GM19467 (cell line): ENCODE measurements around the gene LPCAT4.
A peak's percentile ranks its signal among the peaks of the same experiment; 100 is the strongest.
"Not testable (repeated sequence)": the region's sequence is repeated elsewhere in the genome, so short reads cannot be mapped to it uniquely, and the experiment has no call there.

ENCODE experiments used
- ATAC-seq: cut with Tn5 transposase; IDR thresholded peaks from one replicate; pipeline ENCODE4 v1.9.1; 2021; ENCODE audit warnings: mild to moderate bottlenecking, moderate library complexity; ENCODE audit not compliant: unreplicated experiment

LPCAT4 gene

DNA sequence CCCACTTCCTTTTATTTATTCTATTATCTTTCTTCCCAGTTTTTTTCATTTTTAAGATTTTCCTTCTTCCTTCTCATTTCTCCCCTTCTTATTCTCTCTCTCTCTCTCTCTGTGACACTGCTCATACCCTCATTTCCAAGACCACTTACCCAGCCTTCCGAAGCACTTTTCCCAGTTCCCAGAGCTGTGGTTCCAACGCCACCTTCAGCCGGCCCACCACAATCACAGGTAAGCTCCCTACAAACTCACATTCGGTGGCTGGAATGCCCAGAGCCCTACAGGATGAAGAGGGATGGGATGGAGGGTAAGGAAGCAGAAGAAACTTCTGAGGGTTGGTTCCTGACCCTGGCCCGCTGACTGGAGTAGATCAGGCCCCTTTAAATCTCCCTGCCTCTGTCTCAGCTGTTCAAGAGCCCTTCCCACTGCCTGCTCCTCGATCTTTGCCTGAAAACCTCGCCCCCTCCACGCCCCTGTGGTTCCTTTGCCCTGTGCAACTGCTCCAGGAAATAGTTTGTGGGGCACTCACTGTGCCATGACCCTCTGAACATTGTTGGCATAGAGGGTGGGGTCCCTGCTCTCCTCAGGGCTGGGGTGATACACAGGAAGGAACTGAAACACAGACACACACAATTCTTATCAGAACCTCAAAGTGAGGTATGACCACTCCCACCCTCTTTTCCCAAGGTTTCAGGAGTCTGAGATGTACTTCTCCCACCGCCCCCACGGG lies 4.8 kb downstream of the LPCAT4 start:
- no peak for ATAC-seq

DNA sequence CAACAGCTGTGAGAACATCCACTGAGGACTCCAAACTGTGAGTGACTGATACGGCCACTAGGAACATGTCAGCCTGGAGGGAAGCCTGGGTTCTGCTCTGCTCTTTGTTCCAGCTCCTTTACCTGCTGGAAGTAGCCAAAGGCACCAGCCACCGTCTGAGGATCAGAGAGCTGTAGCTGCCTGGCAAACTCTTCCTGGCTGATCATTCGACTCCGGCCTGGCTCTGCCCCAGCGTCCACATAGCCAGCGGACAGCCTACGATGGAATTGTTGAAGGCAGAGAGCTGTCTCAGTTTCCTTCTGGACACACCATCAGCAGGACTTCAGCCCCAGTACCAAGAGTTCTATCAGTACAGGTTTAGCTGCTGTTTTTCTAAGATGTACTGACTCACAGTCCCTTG lies 5.7 kb downstream of the LPCAT4 start:
- no peak for ATAC-seq

DNA sequence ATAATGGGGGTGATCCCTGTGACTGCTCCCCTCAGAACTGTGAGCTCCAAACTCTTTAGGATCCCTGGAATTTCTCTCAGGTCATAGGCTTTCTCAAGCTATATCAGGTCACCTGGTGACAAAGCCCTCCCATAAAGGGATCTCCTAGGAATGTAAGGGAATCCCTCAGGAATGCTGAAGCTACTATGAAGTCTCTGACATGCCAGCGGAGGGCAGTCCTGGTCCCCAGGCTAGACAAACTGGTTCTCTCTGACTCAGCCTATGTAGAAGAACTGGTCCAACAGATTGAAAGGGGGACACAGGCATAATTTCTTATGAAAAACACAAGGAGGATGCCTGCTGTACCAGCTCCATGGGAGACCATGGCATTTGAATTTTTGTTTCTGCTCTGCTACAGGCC lies 6.7 kb downstream of the LPCAT4 start:
- no peak for ATAC-seq

DNA sequence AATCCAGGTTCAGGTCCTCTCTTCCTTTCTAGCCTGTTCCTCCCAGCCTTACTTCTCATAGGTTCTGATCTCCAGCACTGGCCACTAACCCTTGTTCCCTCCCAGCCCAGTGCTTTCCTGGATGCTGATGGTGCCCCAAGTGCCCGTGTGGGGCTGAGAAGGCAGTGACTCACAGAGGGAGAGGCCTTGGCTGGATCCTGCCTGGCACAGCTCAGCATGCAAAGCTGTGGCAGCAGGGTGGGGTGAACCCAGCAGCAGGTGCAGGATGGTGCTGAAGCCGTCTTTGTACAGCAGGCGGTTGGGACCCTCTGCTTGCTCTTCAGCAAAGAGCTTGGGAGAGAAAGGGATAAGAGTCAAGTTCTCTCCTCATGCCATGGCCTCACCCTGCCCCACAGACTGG lies 7.6 kb downstream of the LPCAT4 start:
- no peak for ATAC-seq

DNA sequence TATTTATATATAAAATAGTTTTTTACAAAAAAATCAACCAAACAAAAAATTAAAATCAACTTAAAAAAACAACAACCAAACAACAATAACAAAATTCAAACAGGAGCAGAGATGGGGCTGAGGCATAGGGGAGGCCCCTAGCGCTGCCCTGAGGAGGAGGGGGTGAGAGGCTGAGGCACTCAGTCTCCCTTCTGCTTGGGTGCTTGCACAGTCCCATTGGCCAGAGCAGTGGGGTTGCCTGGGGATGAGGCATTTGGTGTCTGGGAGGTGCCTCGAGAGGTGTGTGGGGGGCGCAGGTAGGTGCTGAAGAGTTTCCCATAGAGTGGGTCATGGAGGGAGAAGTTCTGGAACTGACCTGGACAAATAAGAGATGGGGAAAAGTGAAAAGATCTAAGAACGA lies 8.0 kb downstream of the LPCAT4 start:
- ATAC-seq, result no peak

DNA sequence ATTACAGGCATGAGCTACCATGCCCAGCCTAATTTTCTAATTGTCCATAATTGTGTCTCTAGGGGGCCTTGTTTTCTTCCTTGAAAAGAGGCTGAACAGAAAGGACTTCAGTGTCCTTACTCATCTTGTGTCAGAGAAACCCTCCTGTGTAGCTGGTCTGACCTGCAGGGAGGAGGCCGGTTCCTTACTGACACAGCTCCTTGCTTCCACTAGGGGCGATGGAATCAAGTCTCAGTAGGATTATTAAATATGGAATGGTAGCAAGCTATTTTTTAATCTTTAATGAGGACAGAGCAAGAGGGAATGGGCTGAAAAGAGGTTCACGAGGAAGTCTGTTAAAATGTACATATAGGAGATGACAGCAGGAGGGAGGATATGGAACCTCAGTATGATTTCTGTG lies 8.6 kb downstream of the LPCAT4 start:
- no peak for ATAC-seq

DNA sequence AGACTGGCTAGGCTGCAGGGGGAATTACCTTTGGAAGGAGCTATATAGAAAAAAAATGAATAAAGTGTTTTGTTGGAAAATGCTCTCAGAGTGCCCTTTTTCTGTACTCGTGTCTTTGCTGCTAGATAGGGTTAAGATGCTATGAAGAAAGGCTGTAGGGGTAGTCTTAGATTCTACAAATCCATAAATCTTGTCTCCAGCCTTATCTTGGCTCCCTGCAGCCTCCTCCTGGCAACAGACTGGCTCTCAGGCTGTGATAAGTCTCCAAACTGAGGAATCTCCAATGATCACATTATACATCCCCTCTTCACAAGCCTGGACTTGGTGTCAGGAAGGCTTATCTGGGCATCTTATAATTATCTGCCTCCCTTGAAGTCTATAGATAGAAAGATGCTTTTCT lies 9.3 kb downstream of the LPCAT4 start:
- no peak for ATAC-seq

DNA sequence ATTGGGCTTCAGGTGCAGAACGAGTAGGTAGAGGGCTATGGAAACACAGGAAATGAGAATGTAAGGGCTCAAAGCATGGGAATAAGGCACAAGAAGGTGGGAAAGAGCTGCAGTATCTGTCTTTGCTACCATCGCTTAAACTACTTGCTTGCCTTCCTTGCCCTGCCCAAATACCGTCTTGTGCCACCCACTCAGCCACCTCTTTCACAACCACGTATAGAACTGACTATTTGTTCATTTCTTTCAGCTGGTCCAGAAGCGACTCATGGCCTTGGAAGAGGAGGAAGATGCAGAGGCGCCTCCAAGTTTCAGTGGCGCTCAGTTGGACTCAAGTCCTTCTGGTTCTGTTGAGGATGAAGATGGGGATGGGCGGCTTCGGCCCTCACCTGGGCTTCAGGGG lies 11.8 kb downstream of the LPCAT4 start:
- no peak for ATAC-seq

DNA sequence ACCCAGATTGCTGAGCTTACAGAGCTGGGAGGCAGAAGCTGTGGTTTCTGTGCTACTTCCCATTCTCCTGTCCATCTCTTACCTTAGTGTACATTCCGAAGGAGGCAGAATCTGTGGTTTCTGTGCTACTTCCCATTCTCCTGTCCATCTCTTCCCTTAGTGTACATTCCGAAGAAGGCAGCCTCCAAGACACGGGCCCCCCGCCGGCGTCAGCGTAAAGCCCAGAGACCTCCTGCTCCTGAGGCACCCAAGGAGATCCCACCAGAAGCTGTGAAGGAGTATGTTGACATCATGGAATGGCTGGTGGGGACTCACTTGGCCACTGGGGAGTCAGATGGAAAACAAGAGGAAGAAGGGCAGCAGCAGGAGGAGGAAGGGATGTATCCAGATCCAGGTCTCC lies 12.7 kb downstream of the LPCAT4 start:
- ATAC-seq, result no peak

DNA sequence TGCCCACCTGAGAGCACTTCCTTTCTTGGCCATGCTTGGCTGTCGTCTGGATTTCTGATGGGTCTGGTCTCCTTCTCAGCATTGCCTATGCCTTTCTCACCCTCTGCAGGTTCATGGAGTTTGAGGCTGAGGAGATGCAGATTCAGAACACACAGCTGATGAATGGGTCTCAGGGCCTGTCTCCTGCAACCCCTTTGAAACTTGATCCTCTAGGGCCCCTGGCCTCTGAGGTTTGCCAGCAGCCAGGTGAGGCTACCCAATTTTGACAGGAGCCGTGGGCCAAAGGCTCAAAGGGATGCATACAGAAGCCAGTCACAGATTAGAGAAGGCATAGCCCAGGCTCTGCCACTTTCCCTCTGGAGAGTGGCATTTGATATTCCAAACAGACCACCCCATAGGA lies 13.4 kb downstream of the LPCAT4 start:
- ATAC-seq, result no peak

DNA sequence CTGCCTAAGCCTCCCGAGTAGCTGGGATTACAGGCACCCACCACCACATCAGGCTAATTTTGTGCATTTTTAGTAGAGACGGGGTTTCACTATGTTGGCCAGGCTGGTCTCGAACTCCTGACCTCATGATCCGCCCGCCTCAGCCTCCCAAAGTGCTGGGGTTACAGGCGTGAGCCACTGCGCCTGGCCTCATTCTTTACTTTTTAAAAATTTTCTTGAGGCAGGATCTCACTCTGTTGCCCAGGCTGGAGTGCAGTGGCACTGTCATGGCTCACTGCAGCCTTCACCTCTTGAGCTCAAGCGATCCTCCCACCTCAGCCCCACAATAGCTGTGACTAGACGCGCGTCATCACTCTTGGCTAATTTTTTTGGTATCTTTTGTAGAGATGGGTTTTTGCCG lies 14.0 kb downstream of the LPCAT4 start:
- ATAC-seq, result not testable (repeated sequence)

DNA sequence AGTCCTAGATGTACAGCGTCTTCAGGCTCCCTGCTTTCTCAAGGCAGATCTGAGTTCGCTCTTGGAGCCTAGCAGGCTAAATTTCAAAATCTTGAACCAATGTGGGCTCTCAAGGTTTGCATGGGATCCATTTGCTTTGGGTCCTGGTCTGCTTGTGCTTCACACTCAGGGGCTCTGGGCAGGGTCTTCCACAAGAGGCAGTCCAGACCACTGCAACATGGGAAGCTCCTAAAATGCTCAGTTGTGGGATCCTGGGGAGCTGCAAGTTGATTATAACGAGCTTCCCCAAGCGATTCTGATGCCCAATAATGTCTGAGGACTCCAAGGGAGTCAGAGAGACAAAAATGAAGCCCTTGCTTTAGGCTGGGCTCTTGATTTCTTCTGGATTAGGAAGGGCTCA lies 17.2 kb downstream of the LPCAT4 start:
- ATAC-seq, result no peak

DNA sequence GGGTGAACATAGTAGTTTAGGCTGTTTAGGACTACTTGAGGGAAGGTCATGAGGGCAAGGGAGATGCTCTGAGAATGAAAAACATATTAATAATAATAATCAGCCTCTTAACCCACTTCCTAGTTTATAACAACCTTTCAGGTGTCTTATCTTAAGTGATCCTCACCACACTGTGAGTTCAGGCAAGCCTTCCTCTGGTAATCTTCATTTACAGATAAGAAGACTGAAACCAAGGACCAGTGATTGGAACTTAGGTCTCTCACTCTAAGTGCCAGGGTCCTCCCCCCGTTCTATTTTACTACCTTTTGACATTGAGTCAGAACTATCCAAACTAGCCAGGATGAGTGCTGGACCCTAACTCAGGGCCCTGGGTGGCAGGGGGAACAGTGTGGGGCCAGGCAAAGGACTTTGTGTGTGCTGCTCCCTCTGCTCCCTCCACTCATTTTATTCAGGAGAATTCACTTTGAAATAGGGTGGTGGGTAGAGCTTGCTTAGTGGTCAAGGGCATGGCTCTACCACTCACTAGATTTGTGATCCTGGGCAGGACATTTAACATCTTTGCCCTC lies 18.2 kb downstream of the LPCAT4 start:
- ATAC-seq, result no peak

DNA sequence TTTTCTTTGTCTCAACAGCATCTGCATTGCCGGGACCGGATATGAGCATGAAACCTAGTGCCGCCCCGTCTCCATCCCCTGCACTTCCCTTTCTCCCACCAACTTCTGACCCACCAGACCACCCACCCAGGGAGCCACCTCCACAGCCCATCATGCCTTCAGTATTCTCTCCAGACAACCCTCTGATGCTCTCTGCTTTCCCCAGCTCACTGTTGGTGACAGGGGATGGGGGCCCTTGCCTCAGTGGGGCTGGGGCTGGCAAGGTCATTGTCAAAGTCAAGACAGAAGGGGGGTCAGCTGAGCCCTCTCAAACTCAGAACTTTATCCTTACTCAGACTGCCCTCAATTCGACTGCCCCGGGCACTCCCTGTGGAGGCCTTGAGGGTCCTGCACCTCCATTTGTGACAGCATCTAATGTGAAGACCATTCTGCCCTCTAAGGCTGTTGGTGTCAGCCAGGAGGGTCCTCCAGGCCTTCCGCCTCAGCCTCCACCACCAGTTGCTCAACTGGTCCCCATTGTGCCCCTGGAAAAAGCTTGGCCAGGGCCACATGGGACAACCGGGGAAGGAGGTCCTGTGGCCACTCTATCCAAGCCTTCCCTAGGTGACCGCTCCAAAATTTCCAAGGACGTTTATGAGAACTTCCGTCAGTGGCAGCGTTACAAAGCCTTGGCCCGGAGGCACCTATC lies 18.9 kb downstream of the LPCAT4 start:
- ATAC-seq, result no peak

DNA sequence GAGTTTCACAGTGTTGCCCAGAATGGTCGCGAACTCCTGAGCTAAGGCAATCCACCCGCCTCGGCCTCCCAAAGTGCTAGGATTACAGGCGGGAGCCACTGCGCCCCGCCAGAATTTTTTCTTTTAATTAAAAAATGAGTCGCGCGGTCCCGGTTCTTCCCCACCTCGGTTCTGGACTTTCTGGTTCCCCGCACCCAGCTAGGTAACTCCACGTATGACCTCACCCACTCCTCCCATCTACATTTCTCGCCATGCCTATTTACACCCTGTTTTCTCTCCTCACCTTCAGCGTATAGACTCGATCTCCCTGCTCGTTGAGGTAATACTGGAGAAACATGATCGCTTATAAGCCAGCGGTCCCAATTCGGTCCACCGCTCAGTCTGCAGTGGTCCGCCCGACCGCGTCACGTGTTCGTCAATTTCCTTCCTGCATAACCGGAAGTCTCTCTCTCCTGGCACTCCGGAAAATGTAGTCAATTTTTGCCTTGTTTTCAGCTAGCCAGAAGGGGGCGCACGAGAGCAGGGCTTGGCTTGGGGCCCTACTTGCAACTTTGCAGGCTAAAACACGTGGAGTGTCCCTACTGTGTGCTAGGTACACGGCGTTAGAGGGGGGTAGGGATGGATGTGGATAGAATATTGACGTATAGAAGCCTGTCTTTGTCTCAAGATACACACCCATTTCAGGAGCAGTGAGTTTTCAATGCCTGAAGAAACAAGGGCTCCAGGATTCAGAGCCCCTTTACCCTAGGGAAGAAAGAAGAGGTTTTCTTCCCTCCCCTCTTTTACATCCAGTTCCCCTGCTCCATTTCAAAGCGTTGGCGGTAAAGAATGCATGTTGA lies 24.0 kb downstream of the LPCAT4 start, which contains the start of the genes NOP10 and NUTM1:
TSS of gene NOP10 (minus strand) at position 400 of the 839 bp plus-strand sequence. CDS start at position 337, 63 bp downstream.
TSS of gene NUTM1 (plus strand) at position 579 of the 839 bp plus-strand sequence. CDS start 382 bp downstream, outside the sequence.
- peak; percentile 92 for ATAC-seq

DNA sequence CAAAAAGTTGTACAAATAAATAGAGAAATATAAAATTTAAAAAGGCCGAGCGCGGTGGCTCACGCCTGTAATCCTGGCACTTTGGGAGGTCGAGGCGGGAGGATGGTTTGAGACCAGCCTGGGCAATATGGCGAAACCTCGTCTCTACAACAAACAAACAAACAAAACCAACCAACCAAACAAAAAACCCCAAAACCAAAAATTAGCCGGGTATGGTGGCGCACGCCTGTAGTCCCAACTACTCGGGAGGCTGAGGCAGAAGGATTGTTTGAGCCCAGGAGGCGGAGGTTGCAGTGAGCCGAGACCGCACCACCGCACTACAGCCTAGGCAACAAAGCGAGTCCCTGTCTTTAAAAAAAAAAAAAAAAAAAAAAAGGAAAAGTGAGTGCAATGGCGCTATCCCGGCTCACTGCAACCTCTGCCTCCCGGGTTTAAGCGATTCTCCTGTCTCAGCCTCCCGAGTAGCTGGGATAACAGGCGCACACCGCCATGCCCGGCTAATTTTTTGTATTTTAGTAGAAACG lies 24.7 kb downstream of the LPCAT4 start:
- ATAC-seq, result not testable (repeated sequence)

DNA sequence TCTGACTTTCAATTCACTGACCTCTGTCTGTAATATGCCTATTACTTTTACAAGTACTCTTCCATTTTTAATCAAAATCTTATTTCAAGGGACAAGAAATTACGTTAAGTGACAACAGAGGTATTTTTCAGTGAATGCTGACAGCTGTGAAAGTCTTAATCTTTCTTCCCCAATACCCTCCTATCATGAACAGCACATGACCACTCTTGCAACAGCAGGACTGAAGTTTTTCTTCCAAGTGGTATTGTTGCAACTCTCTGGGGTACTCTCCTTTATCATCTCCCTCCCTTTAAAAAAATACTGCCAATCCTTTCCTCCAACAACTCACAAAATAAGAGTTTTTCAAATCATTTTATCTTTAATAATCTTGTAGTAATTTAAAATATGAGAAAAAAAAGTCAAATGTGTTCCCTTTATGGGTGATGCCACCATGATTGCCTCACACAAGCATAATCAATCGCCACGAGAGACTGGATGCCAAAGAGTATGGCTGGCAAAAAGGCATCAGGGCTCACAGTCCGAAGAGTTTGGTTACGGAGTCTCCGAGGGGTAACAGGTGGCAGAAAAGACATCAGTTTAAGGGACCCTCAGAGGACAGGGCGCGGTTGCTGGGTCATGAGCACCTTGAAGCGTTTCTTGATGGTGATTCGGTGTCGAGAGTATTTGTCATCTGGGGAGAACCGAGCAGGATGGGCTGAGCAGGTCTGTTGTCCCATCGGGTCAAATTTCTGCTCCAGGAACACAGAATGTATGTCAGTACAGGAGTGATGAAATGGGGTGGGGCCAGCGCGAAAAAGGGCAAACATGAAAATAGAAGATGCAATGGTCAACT lies 25.4 kb downstream of the LPCAT4 start:
- ATAC-seq, result no peak

DNA sequence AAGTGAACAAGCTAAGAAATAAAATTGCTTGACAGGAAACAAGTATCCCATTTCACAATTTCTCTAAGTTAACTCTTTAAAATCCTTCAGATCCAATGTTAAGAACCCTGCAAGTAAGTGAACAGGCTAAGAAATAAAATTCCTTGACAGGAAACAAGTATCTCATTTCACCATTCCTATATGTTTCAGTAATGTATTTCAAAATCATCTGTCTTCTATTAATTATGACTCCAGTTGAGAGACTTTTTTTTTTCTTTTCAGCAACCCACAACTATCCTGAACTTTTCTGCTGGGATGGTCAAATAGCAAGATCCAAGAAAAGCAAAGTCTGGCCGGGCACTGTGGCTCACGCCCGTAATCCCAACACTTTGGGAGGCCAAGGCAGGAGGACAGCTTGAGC lies 27.1 kb downstream of the LPCAT4 start:
- ATAC-seq, result no peak

DNA sequence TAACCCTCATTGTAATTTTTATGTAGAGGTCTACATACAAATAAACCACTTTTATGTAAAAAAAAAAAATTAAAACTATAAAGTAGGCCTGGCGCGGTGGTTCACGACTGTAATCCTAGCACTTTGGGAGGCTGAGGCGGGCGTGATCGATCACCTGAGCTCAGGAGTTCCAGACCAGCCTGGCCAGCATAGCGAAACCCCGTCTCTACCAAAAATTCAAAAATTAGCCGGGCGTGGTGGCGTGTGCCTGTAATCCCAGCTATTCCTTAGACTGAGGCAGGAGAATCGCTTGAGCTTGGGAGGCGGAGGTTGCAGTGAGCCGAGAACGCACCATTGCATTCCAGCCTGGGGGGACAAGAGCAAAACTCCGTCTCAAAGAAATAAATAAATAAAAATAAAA lies 28.6 kb downstream of the LPCAT4 start:
- no peak for ATAC-seq
